HepG2 (cell line): ENCODE measurements around the gene ITIH3. TPM values are rescaled to one million over a fixed set of nuclear protein-coding genes. Genes with fewer than 3 reads are reported as not detected.
A peak's percentile ranks its signal among the peaks of the same experiment; 100 is the strongest.

ENCODE experiments used
- ATF2 ChIP-seq: sonication (generic); formaldehyde crosslinking; IDR thresholded peaks from 2 replicates; pipeline ENCODE4 v1.4.0; 2020; ENCODE audit warnings: missing genetic modification reagents
- CENPBD1 ChIP-seq: sonication (generic); formaldehyde crosslinking; IDR thresholded peaks from 2 replicates; pipeline ENCODE4 v1.8.0; 2022; ENCODE audit warnings: missing genetic modification reagents, low read depth, mild to moderate bottlenecking, borderline replicate concordance
- CTCF ChIP-seq: sonication (generic); formaldehyde crosslinking; IDR thresholded peaks from 2 replicates; pipeline ENCODE4 v1.5.0; 2020; ENCODE audit warnings: mild to moderate bottlenecking, missing genetic modification reagents, moderate library complexity
- FOXA3 ChIP-seq: IDR thresholded peaks from 2 replicates; pipeline ENCODE4 v1.6.1; 2016; ENCODE audit warnings: missing genetic modification reagents, missing compliant biosample characterization
- GATAD1 ChIP-seq: IDR thresholded peaks from 2 replicates; pipeline ENCODE4 v1.6.1; 2016; ENCODE audit warnings: missing genetic modification reagents, missing compliant biosample characterization
- HNF4A ChIP-seq: sonication (generic); formaldehyde crosslinking; IDR thresholded peaks from 2 replicates; pipeline ENCODE4 v1.4.0; 2020; ENCODE audit warnings: missing genetic modification reagents
- IRX3 ChIP-seq: sonication (generic); formaldehyde crosslinking; IDR thresholded peaks from 2 replicates; pipeline ENCODE4 v1.8.1; 2023; ENCODE audit warnings: mild to moderate bottlenecking, low read depth, missing genetic modification reagents, borderline replicate concordance
- MXD4 ChIP-seq: IDR thresholded peaks from 2 replicates; pipeline ENCODE4 v1.6.1; 2016; ENCODE audit warnings: mild to moderate bottlenecking, missing biosample characterization, missing genetic modification reagents
- SCMH1 ChIP-seq: sonication (generic); formaldehyde crosslinking; IDR thresholded peaks from 2 replicates; pipeline ENCODE4 v1.9.0; 2021; ENCODE audit warnings: missing genetic modification reagents, mild to moderate bottlenecking, borderline replicate concordance
- SKIL ChIP-seq: sonication (generic); formaldehyde crosslinking; IDR thresholded peaks from 2 replicates; pipeline ENCODE4 v1.8.0; 2022; ENCODE audit warnings: missing genetic modification reagents, mild to moderate bottlenecking, moderate library complexity, borderline replicate concordance
- SMAD9 ChIP-seq: sonication (generic); formaldehyde crosslinking; IDR thresholded peaks from 2 replicates; pipeline ENCODE4 v1.5.1; 2020; ENCODE audit warnings: mild to moderate bottlenecking, missing genetic modification reagents
- TRAFD1 ChIP-seq: sonication (generic); formaldehyde crosslinking; IDR thresholded peaks from 2 replicates; pipeline ENCODE4 v1.5.1; 2020; ENCODE audit warnings: missing genetic modification reagents, mild to moderate bottlenecking, borderline replicate concordance
- ZBTB7A ChIP-seq: sonication (generic); formaldehyde crosslinking; IDR thresholded peaks from 2 replicates; pipeline ENCODE4 v1.8.0; 2022; ENCODE audit warnings: mild to moderate bottlenecking, missing genetic modification reagents
- ZNF337 ChIP-seq: sonication (generic); formaldehyde crosslinking; IDR thresholded peaks from 2 replicates; pipeline ENCODE4 v1.5.1; 2020; ENCODE audit warnings: missing genetic modification reagents, low read depth, mild to moderate bottlenecking, borderline replicate concordance
- ZNF350 ChIP-seq: sonication (generic); formaldehyde crosslinking; IDR thresholded peaks from 2 replicates; pipeline ENCODE4 v1.4.0; 2020; ENCODE audit warnings: mild to moderate bottlenecking, low read depth, missing genetic modification reagents, borderline replicate concordance
- ZNF44 ChIP-seq: sonication (generic); formaldehyde crosslinking; IDR thresholded peaks from 2 replicates; pipeline ENCODE4 v1.5.1; 2020; ENCODE audit warnings: mild to moderate bottlenecking, missing genetic modification reagents
- ZNF501 ChIP-seq: sonication (generic); formaldehyde crosslinking; IDR thresholded peaks from 2 replicates; pipeline ENCODE4 v1.5.1; 2020; ENCODE audit warnings: mild to moderate bottlenecking, moderate library complexity, missing genetic modification reagents
- ZNF569 ChIP-seq: sonication (generic); formaldehyde crosslinking; IDR thresholded peaks from 2 replicates; pipeline ENCODE4 v1.5.0; 2020; ENCODE audit warnings: mild to moderate bottlenecking, missing genetic modification reagents, moderate library complexity, borderline replicate concordance
- ZNF607 ChIP-seq: sonication (generic); formaldehyde crosslinking; IDR thresholded peaks from 2 replicates; pipeline ENCODE4 v1.5.1; 2020; ENCODE audit warnings: missing genetic modification reagents, mild to moderate bottlenecking, borderline replicate concordance
- polyA plus RNA-seq, 8 experiments: library from polyadenylated mRNA; depleted of rRNA in 3 of 8; stranded (reverse) in 7 of 8; unstranded in 1 of 8; fragments of >200 nt; fragmentation: Illumina TruSeq in 4 of 8; extraction: Trizol in 4 of 8; gene quantifications; 2 replicates each; pipeline versions ENCODE4 v1.2.1 to v1.2.3, GENCODE V29; 2011 to 2016; ENCODE audit warnings: low read depth in 4 of 8, missing spikeins in 1 of 8, mixed read lengths in 1 of 8; ENCODE audit not compliant: insufficient read depth in 1 of 8
- total RNA-seq, 5 experiments: library from RNA; depleted of rRNA; stranded (reverse); fragments of >200 nt; fragmentation: Illumina TruSeq; extraction: Trizol; gene quantifications; 2 replicates each; pipeline ENCODE4 v1.2.3, GENCODE V29; 2016; ENCODE audit warnings: low read depth in 1 of 5
- TF ChIP-seq, protein P1 (sequence below): sonication (generic); formaldehyde crosslinking; IDR thresholded peaks from 2 replicates; pipeline ENCODE4 v1.8.1; 2023; ENCODE audit warnings: mild to moderate bottlenecking, inconsistent platforms, moderate library complexity, missing genetic modification reagents, borderline replicate concordance

The ITIH3 gene
- total and polyA plus RNA-seq, 2 of the 13 experiments (the other 11 are each of a cell fraction or from before 2014, with no cell fraction given), result 105 to 632 TPM

GRCh38 chr3:52794612-52795099 lies at the start of gene ITIH3 (continued):
- TF ChIP-seq, protein P1, sequence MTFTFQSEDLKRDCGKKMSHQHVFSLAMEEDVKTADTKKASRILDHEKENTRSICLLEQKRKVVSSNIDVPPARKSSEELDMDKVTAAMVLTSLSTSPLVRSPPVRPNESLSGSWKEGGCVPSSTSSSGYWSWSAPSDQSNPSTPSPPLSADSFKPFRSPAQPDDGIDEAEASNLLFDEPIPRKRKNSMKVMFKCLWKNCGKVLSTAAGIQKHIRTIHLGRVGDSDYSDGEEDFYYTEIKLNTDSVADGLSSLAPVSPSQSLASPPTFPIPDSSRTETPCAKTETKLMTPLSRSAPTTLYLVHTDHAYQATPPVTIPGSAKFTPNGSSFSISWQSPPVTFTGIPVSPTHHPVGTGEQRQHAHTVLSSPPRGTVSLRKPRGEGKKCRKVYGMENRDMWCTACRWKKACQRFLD (CRISPR knock-in tag), result no peak
- peak; percentile 62 for TF ChIP-seq HNF4A
- TF ChIP-seq ZBTB7A, result no peak
- no peak for TF ChIP-seq MXD4
- 0 out of 2 replicates have a peak, but pooled peaks have one; percentile 55 for TF ChIP-seq ZNF44
- 0 out of 2 replicates have a peak, but pooled peaks have one; percentile 4 for TF ChIP-seq ZNF569
- TF ChIP-seq SCMH1, result no peak
- TF ChIP-seq ATF2, result 0 out of 2 replicates have a peak, but pooled peaks have one; percentile 0
- TF ChIP-seq ZNF501 (CRISPR knock-in tag), result no peak; the same call in 1 of the 2 replicates
- peak; percentile 45 for TF ChIP-seq SKIL
- TF ChIP-seq GATAD1 (CRISPR knock-in tag), result peak; percentile 55
- TF ChIP-seq ZNF337, result 0 out of 2 replicates have a peak, but pooled peaks have one; percentile 8
- peak; percentile 61; the same call in 1 of the 2 replicates for TF ChIP-seq FOXA3
- TF ChIP-seq TRAFD1, result peak; percentile 74; the same call in 1 of the 2 replicates
- TF ChIP-seq SMAD9 (CRISPR knock-in tag), result no peak
- TF ChIP-seq ZNF607, result peak; percentile 69; the same call in 1 of the 2 replicates
- TF ChIP-seq ZNF350, result no peak
- no peak for TF ChIP-seq IRX3
- no peak for TF ChIP-seq CTCF (CRISPR knock-in tag)
- no peak for TF ChIP-seq CENPBD1 (CRISPR knock-in tag)
